Measurements from ENCODE around the gene TESK1.
"Not testable (repeated sequence)": the region's sequence is repeated elsewhere in the genome, so short reads cannot be mapped to it uniquely, and the experiment has no call there.

Gene TESK1

DNA sequence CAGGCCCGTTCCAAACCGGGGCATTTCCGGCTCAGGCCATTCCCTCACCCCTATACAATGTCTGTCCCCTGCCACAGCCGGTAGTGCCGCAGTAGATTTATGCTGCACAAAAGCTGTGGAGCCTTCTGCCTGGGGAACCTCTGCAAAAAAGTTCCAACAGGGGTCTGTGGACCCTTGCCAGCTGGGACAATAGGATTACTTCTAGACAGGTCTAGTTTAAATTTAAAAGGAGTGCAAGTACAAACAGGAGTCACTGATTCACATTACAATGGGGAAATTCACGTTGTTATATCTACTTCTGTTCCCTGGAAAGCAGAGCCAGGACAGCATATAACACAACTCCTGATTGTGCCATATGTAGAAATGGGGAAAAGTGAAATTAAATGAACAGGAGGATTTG is 21.5 kb upstream of the TESK1 start:
- H3K9me3 ChIP-seq (ENCODE audit: control insufficient read depth in 1 of 2, low read length in 2 of 2), result peaks cover 0 to 12% of the 10 kb centered on the region in 2 donors
- H3K36me3 ChIP-seq (ENCODE audit: control insufficient read depth in 1 of 2, insufficient read depth in 2 of 2, low read length in 2 of 2); H3K4me1 ChIP-seq (ENCODE audit: control insufficient read depth in 1 of 2, insufficient read depth in 2 of 2, low read length in 2 of 2); H3K4me3 ChIP-seq (ENCODE audit: low read depth in 1 of 2, low read length in 2 of 2); H3K27me3 ChIP-seq (ENCODE audit: low read depth, low read length); H3K27ac ChIP-seq (ENCODE audit: low read length): not testable (repeated sequence)

DNA sequence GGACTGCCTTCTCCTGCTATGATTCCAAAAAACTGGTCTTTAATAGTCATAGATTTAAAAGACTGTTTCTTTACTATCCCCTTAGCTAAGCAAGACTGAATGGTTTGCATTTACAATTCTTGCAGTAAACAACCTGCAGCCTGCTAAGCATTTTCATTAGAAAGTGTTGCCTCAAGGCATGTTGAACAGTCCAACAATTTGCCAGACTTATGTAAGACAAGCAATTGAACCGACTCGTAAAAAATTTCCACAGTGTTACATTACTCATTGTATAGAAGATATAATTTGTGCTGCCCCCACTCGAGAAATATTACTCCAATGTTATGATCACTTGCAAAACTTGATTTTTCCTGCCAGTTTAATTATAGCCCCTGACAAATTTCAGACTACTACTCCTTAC is 20.4 kb upstream of the TESK1 start:
- H3K4me3 ChIP-seq (ENCODE audit: low read depth in 1 of 2, low read length in 2 of 2); H3K36me3 ChIP-seq (ENCODE audit: control insufficient read depth in 1 of 2, insufficient read depth in 2 of 2, low read length in 2 of 2); H3K4me1 ChIP-seq (ENCODE audit: control insufficient read depth in 1 of 2, insufficient read depth in 2 of 2, low read length in 2 of 2); H3K27ac ChIP-seq (ENCODE audit: low read length); H3K27me3 ChIP-seq (ENCODE audit: low read depth, low read length): not testable (repeated sequence)
- peaks cover 0 to 12% of the 10 kb centered on the region in 2 donors for H3K9me3 ChIP-seq (ENCODE audit: control insufficient read depth in 1 of 2, low read length in 2 of 2)

DNA sequence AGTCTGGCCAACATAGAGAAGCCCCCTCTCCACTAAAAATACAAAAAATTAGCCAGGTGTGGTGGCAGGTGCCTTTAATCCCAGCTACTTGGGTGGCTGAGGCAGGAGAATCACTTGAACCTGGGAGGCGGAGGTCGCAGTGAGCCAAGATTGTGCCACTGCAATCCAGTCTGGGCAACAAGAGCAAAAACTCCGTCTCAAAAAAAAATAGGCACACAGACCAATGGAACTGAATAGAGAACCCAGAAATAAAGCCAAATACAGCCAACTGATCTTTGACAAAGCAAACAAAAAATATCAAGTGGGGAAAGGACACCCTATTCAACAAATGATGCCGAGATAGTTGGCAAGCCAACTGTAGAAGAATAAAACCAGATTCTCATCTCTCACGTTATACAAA is 16.6 kb upstream of the TESK1 start:
- H3K36me3 ChIP-seq (ENCODE audit: control insufficient read depth in 1 of 2, insufficient read depth in 2 of 2, low read length in 2 of 2); H3K4me3 ChIP-seq (ENCODE audit: low read depth in 1 of 2, low read length in 2 of 2); H3K4me1 ChIP-seq (ENCODE audit: control insufficient read depth in 1 of 2, insufficient read depth in 2 of 2, low read length in 2 of 2); H3K9me3 ChIP-seq (ENCODE audit: control insufficient read depth in 1 of 2, low read length in 2 of 2); H3K27ac ChIP-seq (ENCODE audit: low read length); H3K27me3 ChIP-seq (ENCODE audit: low read depth, low read length): not testable (repeated sequence)

DNA sequence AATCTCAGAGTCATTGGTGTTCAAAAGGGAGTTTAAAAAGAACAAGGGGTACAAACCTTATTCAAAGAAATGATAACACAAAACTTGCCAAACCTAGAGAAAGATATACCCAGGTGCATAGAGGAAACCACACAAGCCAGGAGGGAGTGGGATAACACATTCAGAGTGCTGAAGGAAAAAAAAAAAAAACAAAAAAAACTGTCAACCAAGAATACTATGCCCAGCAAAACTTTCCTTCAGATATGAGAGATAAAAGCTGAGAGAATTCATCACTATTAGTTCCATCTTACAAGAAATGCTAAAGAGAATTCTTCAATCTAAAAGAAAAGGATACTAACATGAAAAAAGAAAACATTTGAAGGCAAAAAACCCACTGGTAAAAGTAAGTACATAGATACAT is 11.5 kb upstream of the TESK1 start:
- Histone ChIP-seq H3K27ac (ENCODE audit: low read length) (no peak overlapping the region), H3K27me3 (ENCODE audit: low read depth, low read length) (no peaks in the 10 kb centered on the region), H3K4me3 (ENCODE audit: low read depth in 1 of 2, low read length in 2 of 2) (no peak overlapping the region), H3K36me3 (ENCODE audit: control insufficient read depth in 1 of 2, insufficient read depth in 2 of 2, low read length in 2 of 2) (no peaks in the 10 kb centered on the region), H3K9me3 (ENCODE audit: control insufficient read depth in 1 of 2, low read length in 2 of 2) (peaks cover 0 to 15% of the 10 kb centered on the region in 2 donors), H3K4me1 (ENCODE audit: control insufficient read depth in 1 of 2, insufficient read depth in 2 of 2, low read length in 2 of 2) (no peaks in the 10 kb centered on the region)

DNA sequence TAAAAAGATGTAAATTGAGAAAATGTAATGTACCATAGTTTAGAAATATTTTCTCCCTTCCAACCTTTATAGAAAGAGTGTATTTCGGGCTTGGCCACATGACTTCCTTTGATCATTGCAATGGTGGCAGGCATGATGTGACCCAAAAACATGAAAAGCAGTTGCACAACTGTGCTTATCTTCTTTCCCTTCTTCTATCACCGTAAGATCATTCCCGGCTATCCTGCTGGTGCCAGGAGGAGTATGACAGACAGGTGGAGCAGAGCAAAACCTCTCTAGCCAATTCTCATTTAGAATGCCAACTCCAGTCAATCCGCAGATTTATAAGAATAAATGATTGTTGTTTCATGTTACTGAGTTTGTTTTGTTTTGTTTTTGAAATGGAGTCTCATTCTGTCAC is 10.6 kb upstream of the TESK1 start:
- H3K27ac ChIP-seq (ENCODE audit: low read length), result no peak overlapping the region
- H3K36me3 ChIP-seq (ENCODE audit: control insufficient read depth in 1 of 2, insufficient read depth in 2 of 2, low read length in 2 of 2), result no peaks in the 10 kb centered on the region
- no peaks in the 10 kb centered on the region for H3K27me3 ChIP-seq (ENCODE audit: low read depth, low read length)
- H3K4me1 ChIP-seq (ENCODE audit: control insufficient read depth in 1 of 2, insufficient read depth in 2 of 2, low read length in 2 of 2), result no peaks in the 10 kb centered on the region
- H3K4me3 ChIP-seq (ENCODE audit: low read depth in 1 of 2, low read length in 2 of 2), result no peak overlapping the region
- H3K9me3 ChIP-seq (ENCODE audit: control insufficient read depth in 1 of 2, low read length in 2 of 2), result peaks cover 0 to 15% of the 10 kb centered on the region in 2 donors

DNA sequence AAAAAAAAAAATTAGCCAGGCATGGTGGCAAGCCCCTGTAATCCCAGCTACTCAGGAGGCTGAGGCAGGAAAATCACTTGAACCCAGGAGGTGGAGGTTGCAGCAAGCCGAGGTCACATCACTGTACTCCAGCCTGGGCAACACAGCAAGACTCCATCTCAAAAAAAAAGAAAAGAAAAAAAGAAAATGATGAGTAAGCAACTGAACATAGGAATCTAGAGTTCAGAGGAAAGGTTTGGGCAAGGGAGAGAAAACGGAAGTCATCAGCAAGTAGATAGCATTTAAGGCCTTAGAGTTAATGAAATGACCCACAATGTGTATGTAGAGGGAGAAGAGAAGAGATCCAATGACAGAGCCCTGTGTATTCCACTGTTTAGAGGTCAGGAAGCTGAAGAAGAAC is 8.2 kb upstream of the TESK1 start:
- H3K4me3 ChIP-seq (ENCODE audit: low read depth in 1 of 2, low read length in 2 of 2); H3K27me3 ChIP-seq (ENCODE audit: low read depth, low read length); H3K27ac ChIP-seq (ENCODE audit: low read length); H3K4me1 ChIP-seq (ENCODE audit: control insufficient read depth in 1 of 2, insufficient read depth in 2 of 2, low read length in 2 of 2); H3K36me3 ChIP-seq (ENCODE audit: control insufficient read depth in 1 of 2, insufficient read depth in 2 of 2, low read length in 2 of 2): not testable (repeated sequence)
- peaks cover 0 to 15% of the 10 kb centered on the region in 2 donors for H3K9me3 ChIP-seq (ENCODE audit: control insufficient read depth in 1 of 2, low read length in 2 of 2)

DNA sequence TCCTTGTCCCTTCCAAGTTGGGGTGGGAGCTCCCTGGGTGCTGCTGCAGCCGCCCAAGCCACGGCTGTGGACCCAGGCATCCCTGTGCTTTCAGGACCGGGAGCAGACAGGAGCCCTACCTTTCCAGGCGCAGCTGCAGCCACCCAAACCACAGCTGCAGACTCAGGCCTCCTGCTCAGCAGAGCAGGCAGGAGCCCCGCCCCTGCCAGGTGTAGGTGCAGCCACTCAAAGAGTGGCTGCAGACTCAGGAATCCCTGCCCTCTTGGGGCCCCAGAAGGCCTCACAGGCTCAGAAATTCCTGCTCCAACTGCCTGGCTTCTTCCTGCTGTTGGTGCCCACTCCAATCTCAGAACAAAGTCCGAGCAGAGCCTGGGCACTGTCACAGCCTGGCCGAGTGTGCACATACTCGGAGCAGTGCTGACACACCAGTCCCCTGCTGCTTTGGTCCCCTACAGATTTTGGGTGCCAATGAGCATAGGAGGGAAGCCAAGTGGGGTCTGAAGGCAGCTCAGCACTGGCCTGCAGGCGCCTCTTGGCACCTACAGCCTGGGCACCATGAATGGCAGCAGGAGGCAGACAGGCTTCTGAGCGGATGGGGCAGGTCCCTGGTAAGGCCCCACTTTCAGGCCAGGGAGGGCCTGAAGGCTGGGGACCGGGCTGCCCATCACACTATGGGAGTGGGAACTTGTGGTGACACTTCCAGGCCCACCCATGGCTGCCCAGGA is 6.0 kb upstream of the TESK1 start:
- no peaks in the 10 kb centered on the region for H3K36me3 ChIP-seq (ENCODE audit: control insufficient read depth in 1 of 2, insufficient read depth in 2 of 2, low read length in 2 of 2)
- H3K27me3 ChIP-seq (ENCODE audit: low read depth, low read length), result no peaks in the 10 kb centered on the region
- peaks cover 5 to 10% of the 10 kb centered on the region in 2 donors for H3K4me1 ChIP-seq (ENCODE audit: control insufficient read depth in 1 of 2, insufficient read depth in 2 of 2, low read length in 2 of 2)
- H3K27ac ChIP-seq (ENCODE audit: low read length), result no peak overlapping the region
- no peak overlapping the region for H3K4me3 ChIP-seq (ENCODE audit: low read depth in 1 of 2, low read length in 2 of 2)
- H3K9me3 ChIP-seq (ENCODE audit: control insufficient read depth in 1 of 2, low read length in 2 of 2), result peaks cover 0 to 6% of the 10 kb centered on the region in 2 donors

DNA sequence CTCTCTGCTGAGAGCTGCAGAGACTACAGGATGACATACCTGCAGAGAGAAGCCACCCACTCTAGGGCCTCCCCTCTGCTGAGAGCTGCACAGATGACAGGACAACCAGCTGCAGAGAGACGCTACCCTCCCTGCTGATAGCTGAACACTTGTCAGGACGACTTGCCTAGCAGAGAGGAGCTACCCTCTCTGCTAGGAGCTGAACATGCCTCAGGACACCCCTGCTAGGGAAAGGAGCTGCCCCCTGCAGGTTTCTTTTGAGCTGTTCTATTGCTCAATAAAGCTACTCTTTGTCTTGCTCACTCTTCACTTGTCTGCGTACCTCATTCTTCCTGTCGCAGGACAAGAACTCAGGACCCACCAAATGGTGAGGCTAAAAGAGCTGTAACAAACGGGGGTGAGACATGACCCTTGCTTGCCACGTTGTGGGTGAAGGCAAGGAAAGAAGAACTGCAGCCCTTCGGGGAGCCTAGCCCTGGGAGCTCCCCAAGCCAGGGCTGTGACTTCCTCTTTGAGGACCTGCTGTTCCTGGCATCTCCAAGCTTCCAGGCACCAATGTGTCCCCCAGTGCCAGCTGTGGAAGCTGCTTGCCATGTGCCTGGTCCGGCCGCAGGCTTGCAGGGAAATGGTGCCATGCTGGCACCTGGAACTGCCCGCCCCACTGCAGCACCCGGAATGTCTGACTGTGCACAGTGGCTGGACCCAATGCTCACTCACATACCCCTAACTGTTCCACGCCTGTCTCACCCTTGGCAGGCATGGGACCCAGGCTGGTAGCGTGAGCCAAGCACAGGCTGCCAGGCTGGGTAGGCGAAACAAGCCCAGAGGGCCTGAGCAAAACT is 5.1 kb upstream of the TESK1 start:
- Histone ChIP-seq H3K9me3 (ENCODE audit: control insufficient read depth in 1 of 2, low read length in 2 of 2) (no peaks in the 10 kb centered on the region), H3K4me1 (ENCODE audit: control insufficient read depth in 1 of 2, insufficient read depth in 2 of 2, low read length in 2 of 2) (peaks cover 9 to 10% of the 10 kb centered on the region in 2 donors), H3K36me3 (ENCODE audit: control insufficient read depth in 1 of 2, insufficient read depth in 2 of 2, low read length in 2 of 2) (no peaks in the 10 kb centered on the region), H3K27me3 (ENCODE audit: low read depth, low read length) (no peaks in the 10 kb centered on the region), H3K27ac (ENCODE audit: low read length) (no peak overlapping the region), H3K4me3 (ENCODE audit: low read depth in 1 of 2, low read length in 2 of 2) (no peak overlapping the region)

DNA sequence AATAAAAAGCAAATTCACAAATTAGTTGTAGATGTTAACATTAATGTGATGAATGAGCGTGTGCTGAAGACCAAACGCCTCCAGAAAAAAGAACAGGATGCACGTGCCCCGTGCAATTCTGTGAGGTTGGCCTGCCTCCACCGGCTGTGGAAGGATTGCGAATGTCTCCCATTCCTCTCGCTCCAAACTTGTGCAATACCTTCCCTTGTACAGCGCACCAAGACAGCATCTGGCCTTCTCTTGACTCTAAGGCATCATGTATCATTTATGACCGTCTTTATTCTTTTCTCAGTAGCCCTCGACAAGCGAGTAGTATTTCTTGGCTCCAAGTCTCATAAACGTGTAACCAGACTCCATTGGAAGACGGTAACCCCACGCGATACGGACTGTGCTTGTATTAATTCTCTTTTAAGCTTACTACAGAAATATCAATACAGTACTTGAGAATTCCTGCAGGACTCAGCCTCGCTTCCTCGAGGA is 1.5 kb upstream of the TESK1 start:
- peaks cover 11 to 13% of the 10 kb centered on the region in 2 donors for H3K36me3 ChIP-seq (ENCODE audit: control insufficient read depth in 1 of 2, insufficient read depth in 2 of 2, low read length in 2 of 2)
- peaks cover 14 to 27% of the 10 kb centered on the region in 2 donors for H3K4me1 ChIP-seq (ENCODE audit: control insufficient read depth in 1 of 2, insufficient read depth in 2 of 2, low read length in 2 of 2)
- H3K27me3 ChIP-seq (ENCODE audit: low read depth, low read length), result no peaks in the 10 kb centered on the region
- peak overlapping the region; percentile 88 to 95 for H3K4me3 ChIP-seq (ENCODE audit: low read depth in 1 of 2, low read length in 2 of 2)
- H3K27ac ChIP-seq (ENCODE audit: low read length), result peak overlapping the region; percentile 88
- H3K9me3 ChIP-seq (ENCODE audit: control insufficient read depth in 1 of 2, low read length in 2 of 2), result no peaks in the 10 kb centered on the region

DNA sequence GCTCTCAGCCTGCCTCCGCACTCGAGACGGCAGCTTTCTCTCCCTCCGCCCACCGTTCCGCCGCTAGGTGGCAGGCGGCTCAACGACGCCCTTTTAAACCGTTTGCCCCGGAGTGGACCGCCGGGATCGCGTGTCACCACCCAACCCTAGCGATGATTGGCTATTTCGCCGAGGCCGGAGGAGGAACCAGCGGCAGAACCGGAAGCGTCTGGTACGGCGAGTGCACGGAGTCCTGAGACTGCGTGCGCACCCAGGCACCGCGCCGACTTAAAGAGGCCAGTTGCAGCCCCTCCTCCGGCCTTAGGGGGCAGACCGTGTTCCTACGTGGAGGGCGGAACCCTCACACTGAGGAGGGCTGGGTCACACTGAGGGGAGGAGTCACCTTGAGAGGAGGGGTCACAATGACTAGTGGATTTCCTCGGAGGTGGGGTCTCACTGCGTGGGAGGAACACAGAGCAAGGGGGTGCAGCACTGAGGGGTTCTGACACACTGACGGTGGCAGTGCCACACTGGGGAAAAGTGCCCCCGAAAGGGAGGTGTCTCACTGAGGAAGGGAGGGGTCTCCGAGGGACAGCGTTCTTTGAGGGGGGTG is 980 bp upstream of the TESK1 start:
- Histone ChIP-seq H3K4me1 (ENCODE audit: control insufficient read depth in 1 of 2, insufficient read depth in 2 of 2, low read length in 2 of 2) (peaks cover 14 to 27% of the 10 kb centered on the region in 2 donors), H3K36me3 (ENCODE audit: control insufficient read depth in 1 of 2, insufficient read depth in 2 of 2, low read length in 2 of 2) (peaks cover 16 to 18% of the 10 kb centered on the region in 2 donors), H3K27ac (ENCODE audit: low read length) (peak overlapping the region; percentile 95), H3K4me3 (ENCODE audit: low read depth in 1 of 2, low read length in 2 of 2) (peak overlapping the region; percentile 88 to 95), H3K9me3 (ENCODE audit: control insufficient read depth in 1 of 2, low read length in 2 of 2) (no peaks in the 10 kb centered on the region), H3K27me3 (ENCODE audit: low read depth, low read length) (no peaks in the 10 kb centered on the region)

DNA sequence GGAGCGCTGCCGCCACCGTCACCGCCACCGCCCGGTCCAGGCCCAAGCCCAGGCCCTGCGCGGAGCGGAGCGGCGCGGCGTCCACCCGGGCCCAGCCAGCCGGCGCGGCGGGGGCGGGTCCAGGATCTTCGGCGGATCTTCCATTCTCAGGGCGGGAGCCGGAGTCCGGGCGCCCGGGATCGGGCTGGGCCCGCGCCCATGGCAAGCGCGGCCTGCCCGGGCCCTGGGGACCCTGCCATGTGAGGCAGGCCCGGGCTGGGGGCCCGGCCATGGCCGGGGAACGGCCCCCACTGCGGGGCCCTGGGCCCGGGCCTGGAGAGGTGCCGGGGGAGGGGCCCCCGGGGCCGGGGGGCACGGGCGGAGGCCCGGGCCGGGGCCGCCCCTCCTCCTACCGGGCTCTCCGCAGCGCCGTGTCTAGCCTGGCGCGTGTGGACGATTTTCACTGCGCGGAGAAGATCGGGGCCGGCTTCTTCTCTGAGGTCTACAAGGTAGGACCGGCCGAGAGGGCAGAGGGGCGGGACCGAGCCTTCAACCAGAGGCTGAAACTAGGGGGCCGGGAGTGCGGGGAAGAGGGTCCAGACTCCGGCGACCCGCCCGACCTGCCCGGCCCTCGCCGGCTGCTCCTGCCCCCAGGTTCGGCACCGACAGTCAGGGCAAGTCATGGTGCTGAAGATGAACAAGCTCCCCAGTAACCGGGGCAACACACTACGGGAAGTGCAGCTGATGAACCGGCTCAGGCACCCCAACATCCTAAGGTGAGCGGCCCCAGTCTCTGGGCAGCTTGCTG is 482 bp downstream of the TESK1 start:
- peaks cover 14 to 27% of the 10 kb centered on the region in 2 donors for H3K4me1 ChIP-seq (ENCODE audit: control insufficient read depth in 1 of 2, insufficient read depth in 2 of 2, low read length in 2 of 2)

More for the DNA sequence above, 482 bp downstream of the TESK1 start:
- no peaks in the 10 kb centered on the region for H3K9me3 ChIP-seq (ENCODE audit: control insufficient read depth in 1 of 2, low read length in 2 of 2)
- peaks cover 21 to 27% of the 10 kb centered on the region in 2 donors for H3K36me3 ChIP-seq (ENCODE audit: control insufficient read depth in 1 of 2, insufficient read depth in 2 of 2, low read length in 2 of 2)
- H3K27me3 ChIP-seq (ENCODE audit: low read depth, low read length), result no peaks in the 10 kb centered on the region
- peak overlapping the region; percentile 69 to 72 for H3K4me3 ChIP-seq (ENCODE audit: low read depth in 1 of 2, low read length in 2 of 2)
- peak overlapping the region; percentile 4 for H3K27ac ChIP-seq (ENCODE audit: low read length)

All from muscle layer of duodenum (tissue), 2 donors.